ENCODE data around the gene NPNT.

The NPNT gene

DNA sequence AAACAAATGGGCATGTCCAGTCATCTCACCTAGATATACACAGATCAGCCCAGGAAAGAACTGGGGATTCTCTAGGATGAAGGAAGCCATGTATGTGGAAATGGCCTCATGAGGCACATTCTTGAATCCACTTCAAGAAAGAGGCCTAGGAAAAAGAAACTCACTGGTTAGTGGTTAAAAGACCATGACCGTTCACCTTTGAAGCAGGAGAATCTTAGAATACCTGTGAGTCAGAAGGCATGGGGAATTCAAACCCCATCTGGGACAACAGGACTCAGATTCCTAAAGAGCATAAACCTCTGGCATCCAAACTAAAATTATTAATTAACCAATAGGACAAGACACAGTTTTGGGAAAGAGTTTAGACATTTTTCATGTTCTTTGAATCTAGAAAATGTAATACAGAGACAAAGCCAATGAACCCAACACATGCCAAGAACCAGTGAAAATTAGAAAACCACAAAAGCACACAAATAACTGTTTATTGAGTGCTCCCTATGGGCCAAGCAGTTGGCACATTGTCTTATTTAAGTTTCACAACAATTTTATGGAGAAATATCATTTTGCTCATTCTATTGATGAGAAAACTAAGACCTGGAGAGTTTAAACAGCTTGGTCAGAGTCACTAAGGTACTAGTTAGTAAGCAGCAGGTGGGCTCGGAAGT is 97.5 kb downstream of the NPNT start:
- peak; percentile 38 for DNase-seq (ENCODE audit: low read depth)
- no peak overlapping the region for H3K4me3 ChIP-seq (ENCODE audit: low read length)
- TF ChIP-seq, protein P1, sequence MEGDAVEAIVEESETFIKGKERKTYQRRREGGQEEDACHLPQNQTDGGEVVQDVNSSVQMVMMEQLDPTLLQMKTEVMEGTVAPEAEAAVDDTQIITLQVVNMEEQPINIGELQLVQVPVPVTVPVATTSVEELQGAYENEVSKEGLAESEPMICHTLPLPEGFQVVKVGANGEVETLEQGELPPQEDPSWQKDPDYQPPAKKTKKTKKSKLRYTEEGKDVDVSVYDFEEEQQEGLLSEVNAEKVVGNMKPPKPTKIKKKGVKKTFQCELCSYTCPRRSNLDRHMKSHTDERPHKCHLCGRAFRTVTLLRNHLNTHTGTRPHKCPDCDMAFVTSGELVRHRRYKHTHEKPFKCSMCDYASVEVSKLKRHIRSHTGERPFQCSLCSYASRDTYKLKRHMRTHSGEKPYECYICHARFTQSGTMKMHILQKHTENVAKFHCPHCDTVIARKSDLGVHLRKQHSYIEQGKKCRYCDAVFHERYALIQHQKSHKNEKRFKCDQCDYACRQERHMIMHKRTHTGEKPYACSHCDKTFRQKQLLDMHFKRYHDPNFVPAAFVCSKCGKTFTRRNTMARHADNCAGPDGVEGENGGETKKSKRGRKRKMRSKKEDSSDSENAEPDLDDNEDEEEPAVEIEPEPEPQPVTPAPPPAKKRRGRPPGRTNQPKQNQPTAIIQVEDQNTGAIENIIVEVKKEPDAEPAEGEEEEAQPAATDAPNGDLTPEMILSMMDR (IDR thresholded peaks at IDR 0.05; ENCODE audit: insufficient read depth, low read depth, low read length, missing control alignments) = no peak

DNA sequence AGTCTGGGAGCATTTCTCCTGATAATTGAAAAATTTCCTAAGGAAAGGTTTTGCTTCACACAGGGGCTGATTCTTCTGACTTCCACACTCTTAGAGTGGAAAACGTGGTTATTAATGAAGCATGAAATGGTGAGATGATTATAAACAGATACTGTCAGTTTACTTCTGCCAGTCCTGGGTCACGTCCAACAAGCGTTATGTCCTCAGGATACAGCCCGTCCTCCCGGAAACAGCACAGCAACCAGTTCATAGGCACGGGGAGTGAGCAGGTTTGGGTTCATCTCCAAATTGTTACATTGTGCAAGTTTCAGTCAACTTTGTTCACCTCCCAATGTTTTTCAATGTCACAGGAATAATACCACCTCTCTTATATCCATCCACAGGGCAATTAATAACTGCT is 98.8 kb downstream of the NPNT start:
- DNase-seq (ENCODE audit: low read depth) = peak; percentile 32
- H3K4me3 ChIP-seq (ENCODE audit: low read length) = no peak overlapping the region
- TF ChIP-seq, protein P1 (IDR thresholded peaks at IDR 0.05; ENCODE audit: insufficient read depth, low read depth, low read length, missing control alignments) = no peak

DNA sequence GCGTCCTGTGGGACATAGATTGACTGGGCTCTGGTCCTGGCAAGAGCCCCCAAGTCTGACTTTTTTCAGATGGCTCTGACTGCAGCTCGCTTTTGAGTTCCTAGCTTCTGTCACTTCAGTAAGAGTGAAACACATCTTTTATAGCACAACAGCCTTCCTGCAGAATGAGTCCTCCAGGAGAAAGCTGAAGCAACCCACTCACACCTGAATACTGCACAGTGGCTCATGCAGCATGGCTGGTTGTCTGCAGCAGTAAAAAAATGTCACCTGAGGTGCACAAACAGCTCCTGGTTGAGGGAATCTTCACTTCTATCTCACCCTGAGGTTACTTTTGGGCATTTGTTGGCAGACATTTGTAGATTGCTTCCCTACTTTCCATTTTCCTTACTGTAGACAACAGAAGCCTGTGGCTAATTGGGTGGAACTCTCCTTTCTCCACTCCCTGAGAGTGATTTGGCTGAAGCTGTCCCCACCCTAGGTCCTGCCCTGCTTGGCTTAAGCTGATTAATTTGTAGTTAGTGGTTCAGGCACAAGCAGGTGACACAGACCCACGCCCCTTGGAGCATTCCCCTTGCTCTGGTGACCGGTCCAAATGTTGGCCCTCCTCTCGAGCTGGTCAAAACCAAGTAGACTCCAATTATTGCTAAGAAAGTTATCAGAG is 99.7 kb downstream of the NPNT start:
- no peak overlapping the region for H3K4me3 ChIP-seq (ENCODE audit: low read length)
- TF ChIP-seq, protein P1 (IDR thresholded peaks at IDR 0.05; ENCODE audit: insufficient read depth, low read depth, low read length, missing control alignments) = no peak

DNA sequence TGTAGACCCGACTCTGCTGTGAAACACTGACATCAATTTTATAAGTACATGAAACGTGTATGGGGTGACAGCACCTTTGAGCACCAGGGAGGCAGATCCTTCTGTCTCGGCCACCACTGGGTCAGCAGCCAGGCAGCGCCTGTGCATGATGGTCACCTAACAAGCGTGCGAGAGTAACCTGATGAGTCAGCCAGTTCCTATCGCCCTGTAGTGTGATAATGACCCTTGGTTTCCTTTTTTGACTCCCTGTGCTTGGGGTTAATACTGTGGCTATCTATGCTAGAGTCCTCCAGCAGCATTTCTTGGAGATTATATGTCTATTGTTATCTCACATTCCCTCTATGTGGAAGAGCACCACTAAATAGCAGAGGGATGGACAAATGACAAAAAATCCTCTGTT is 101.6 kb downstream of the NPNT start:
- no peak for DNase-seq (ENCODE audit: low read depth)
- no peak overlapping the region for H3K4me3 ChIP-seq (ENCODE audit: low read length)
- TF ChIP-seq, protein P1 (IDR thresholded peaks at IDR 0.05; ENCODE audit: insufficient read depth, low read depth, low read length, missing control alignments) = no peak

More for the DNA sequence above, 99.7 kb downstream of the NPNT start:
- DNase-seq (ENCODE audit: low read depth) = no peak

DNA sequence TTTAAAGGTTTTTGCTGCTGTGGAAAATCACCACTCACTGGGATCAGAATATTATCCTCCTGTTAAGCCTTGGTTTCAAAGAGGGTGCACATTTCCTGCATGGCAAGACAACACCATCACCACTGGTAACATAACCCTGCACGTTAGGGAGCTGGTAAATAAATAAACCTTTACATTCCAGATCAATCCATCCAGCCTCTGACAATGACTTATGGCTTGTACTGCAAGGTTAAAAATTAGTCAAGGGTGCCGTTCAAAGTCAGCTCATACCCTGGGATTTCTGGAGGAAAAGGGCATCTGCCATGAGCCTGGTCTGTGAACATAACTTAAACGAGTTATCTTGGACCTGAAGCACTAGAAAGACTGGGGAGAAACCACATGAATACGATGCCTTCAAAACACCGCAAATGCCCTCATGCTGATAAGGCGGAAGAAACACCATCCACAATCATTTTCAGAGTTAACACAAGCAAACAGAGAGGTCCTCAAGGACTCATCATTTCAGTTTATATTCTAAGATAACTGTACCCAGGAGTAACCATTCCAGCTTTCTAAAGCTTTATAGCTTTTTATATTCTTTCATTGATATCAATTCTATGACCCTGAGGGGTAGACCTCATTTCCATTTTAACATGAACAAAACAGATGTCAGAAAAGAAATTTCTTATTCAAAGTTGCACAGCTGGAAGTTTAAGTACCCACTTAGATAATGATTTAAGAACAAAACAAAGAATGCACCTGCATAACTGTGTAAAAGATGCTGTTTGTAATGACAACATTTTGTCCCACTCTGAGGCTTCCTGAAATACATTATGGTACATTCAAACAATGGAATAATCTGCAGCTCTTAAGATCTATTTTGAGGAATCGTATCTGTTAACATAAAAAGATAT is 103.1 kb downstream of the NPNT start:
- TF ChIP-seq, protein P1 (IDR thresholded peaks at IDR 0.05; ENCODE audit: insufficient read depth, low read depth, low read length, missing control alignments) = no peak
- no peak overlapping the region for H3K4me3 ChIP-seq (ENCODE audit: low read length)
- no peak for DNase-seq (ENCODE audit: low read depth)

DNA sequence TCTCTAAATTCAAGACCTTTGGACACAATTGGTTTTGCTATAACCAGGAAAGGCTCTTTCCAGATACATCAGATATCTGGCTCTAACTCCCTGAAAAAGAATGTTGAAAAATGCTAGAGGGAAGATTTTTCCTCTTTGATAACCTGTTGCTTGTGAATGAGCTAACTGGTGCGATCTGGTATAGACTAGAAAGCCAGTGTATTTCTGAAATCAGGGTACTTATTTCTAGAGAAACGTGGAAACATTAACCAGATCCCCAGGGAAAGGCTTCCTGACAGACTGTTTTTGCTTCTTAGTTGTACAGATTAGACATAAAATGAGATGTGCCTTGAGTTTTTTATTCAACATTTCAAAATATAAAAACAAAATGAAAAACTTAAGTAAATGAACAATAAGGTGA is 107.7 kb downstream of the NPNT start:
- H3K4me3 ChIP-seq (ENCODE audit: low read length) = no peak overlapping the region
- TF ChIP-seq, protein P1 (IDR thresholded peaks at IDR 0.05; ENCODE audit: insufficient read depth, low read depth, low read length, missing control alignments) = no peak
- no peak for DNase-seq (ENCODE audit: low read depth)

Measured in epithelial cell of esophagus (primary cell).